GM23248 (cell line): ENCODE results near the gene PRKAR1B. TPM values are rescaled to one million over a fixed set of nuclear protein-coding genes. Genes with fewer than 3 reads are reported as not detected.

Source experiments
- DNase-seq: peaks from one replicate; pipeline ENCODE4 v3.0.0-alpha.2; 2015
- H2AFZ ChIP-seq: fragments of 200-600 bp; sonication (generic); 2 replicates; pipeline ENCODE4 v1.6.1; 2016; ENCODE audit warnings: antibody characterized with exemption
- H3F3A ChIP-seq: fragments of 200-600 bp; sonication (generic); 2 replicates; pipeline ENCODE4 v1.6.1; 2016; ENCODE audit warnings: mild to moderate bottlenecking, antibody characterized with exemption, mixed run types; ENCODE audit not compliant: insufficient read depth
- H3K27ac ChIP-seq: fragments of 200-600 bp; sonication (generic); 2 replicates; pipeline ENCODE4 v1.5.1; 2016; ENCODE audit warnings: mild to moderate bottlenecking
- H3K27me3 ChIP-seq: fragments of 200-600 bp; sonication (generic); replicated peaks from 2 replicates; pipeline ENCODE4 v1.6.1; 2016; ENCODE audit warnings: mild to moderate bottlenecking; ENCODE audit not compliant: insufficient read depth
- H3K36me3 ChIP-seq: fragments of 200-600 bp; sonication (generic); 2 replicates; pipeline ENCODE4 v1.6.1; 2016; ENCODE audit warnings: low read depth, mild to moderate bottlenecking
- H3K4me1 ChIP-seq: fragments of 200-600 bp; sonication (generic); 2 replicates; pipeline ENCODE4 v1.6.1; 2016; ENCODE audit warnings: mild to moderate bottlenecking; ENCODE audit not compliant: insufficient read depth
- H3K4me2 ChIP-seq: fragments of 200-600 bp; sonication (generic); one replicate; pipeline ENCODE4 v1.6.1; 2016; ENCODE audit warnings: mild to moderate bottlenecking; ENCODE audit not compliant: unreplicated experiment
- H3K4me3 ChIP-seq: fragments of 200-600 bp; sonication (generic); 2 replicates; pipeline ENCODE4 v1.5.1; 2016; ENCODE audit warnings: mild to moderate bottlenecking
- H3K79me2 ChIP-seq: fragments of 200-600 bp; sonication (generic); 2 replicates; pipeline ENCODE4 v1.6.1; 2016; ENCODE audit warnings: mild to moderate bottlenecking; ENCODE audit not compliant: insufficient read depth
- H3K9ac ChIP-seq: fragments of 200-600 bp; sonication (generic); 2 replicates; pipeline ENCODE4 v1.6.1; 2016; ENCODE audit warnings: mild to moderate bottlenecking
- H3K9me2 ChIP-seq: fragments of 200-600 bp; sonication (generic); 2 replicates; pipeline ENCODE4 v1.6.1; 2016; ENCODE audit warnings: mixed run types, mild to moderate bottlenecking, moderate library complexity; ENCODE audit not compliant: insufficient read depth
- H3K9me3 ChIP-seq: fragments of 200-600 bp; sonication (generic); one replicate; pipeline ENCODE4 v1.6.1; 2017; ENCODE audit warnings: low read depth
- H4K20me1 ChIP-seq: fragments of 200-600 bp; sonication (generic); 2 replicates; pipeline ENCODE4 v1.6.0; 2016; ENCODE audit not compliant: insufficient read depth
- EZH2 ChIP-seq: fragments of 200-600 bp; sonication (generic); IDR thresholded peaks from 2 replicates; pipeline ENCODE4 v1.6.1; 2018; ENCODE audit warnings: antibody characterized with exemption, mild to moderate bottlenecking; ENCODE audit not compliant: insufficient read depth, poor library complexity, severe bottlenecking
- EZH2phosphoT487 ChIP-seq: fragments of 200-600 bp; sonication (generic); IDR thresholded peaks from 2 replicates; pipeline ENCODE4 v1.6.1; 2018; ENCODE audit warnings: antibody characterized with exemption, moderate library complexity, mild to moderate bottlenecking, low read depth; ENCODE audit not compliant: insufficient read depth
- WGBS, 2 experiments: methylation state at CpG; one replicate each; pipeline ENCODE4 v1.1.6; 2015 to 2017; ENCODE audit warnings: low lambda C conversion rate in 2 of 2, low coverage in 1 of 2; ENCODE audit errors: missing lambda C conversion rate in 2 of 2; 5-methylcytosine and 5-hydroxymethylcytosine counted together
- in situ Hi-C: fragments of 300-500 bp; cut with MboI; formaldehyde crosslinking; loops from 2 replicates; pipeline ENCODE4 v1.15.0; 2020
- polyA plus RNA-seq: library from polyadenylated mRNA; unstranded; fragments of >200 nt; fragmentation: Nextera tagmentation; extraction: Ambion mirVana; gene quantifications from 2 replicates; pipeline ENCODE4 v1.2.1, GENCODE V29; 2016
- total RNA-seq: library from RNA; depleted of rRNA; stranded (reverse); fragments of >200 nt; shearing (Covaris generic); gene quantifications from 2 replicates; pipeline ENCODE4 v1.2.3, GENCODE V29; 2014

Gene PRKAR1B
- total and polyA plus RNA-seq, 2 experiments from 2014 or later: 10.2 to 12.9 TPM

DNA sequence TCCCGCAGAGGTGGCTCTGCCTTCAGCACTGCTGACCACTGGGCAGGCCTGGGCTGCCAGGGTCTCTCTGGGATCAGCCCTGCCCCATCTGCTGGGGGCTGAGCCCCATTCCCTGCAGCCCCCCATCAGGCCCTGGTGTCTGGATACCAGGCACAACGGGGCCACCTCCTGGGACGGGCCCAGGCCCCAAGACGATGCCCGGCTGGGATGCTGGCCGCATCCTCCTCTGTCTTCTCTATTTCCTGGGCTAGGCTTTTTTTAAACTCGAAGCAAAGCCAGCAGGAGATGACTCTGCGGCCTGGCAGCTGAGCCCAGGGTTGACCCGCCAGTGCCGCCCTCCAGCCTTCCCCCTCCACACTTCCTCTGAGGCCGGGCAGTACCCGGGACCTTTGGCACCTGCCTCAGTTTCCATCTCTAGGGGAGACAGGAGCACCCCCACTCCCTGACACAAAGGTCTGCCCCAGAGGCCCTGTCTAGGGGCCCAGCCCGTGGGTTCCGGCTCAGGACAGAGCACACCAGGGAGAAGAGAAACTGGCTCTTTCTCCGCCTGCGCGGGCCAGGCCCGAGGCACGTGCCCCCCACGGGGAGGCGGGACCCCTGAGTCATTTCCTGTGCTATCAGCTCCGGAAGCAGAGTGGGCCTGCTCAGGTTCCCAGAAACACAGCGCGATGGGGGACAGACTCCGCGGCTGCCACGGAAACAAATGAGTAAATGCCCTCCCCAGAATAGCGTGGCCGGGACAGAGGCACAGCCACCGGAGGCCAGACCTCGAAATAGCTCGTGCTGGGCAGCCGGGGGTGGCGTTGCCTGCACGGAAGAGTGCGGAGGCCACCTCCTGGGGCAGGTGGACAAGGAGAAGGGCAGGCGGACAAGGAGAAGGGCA is 122.8 kb downstream of the PRKAR1B start:
- no peaks in the 10 kb centered on the region for H3K36me3 ChIP-seq
- no peaks in the 10 kb centered on the region for H3K9me3 ChIP-seq
- in situ Hi-C loops: no loop called here
- no peak overlapping the region for H2AFZ ChIP-seq
- H3K9ac ChIP-seq: no peak overlapping the region
- H3K4me1 ChIP-seq: no peaks in the 10 kb centered on the region
- no peak overlapping the region for H3K4me3 ChIP-seq
- H3K27me3 ChIP-seq: no peaks in the 10 kb centered on the region
- H3K27ac ChIP-seq: no peak overlapping the region
- no peak overlapping the region for H3K4me2 ChIP-seq
- peak; percentile 18 for DNase-seq
- no peaks in the 10 kb centered on the region for H3K9me2 ChIP-seq
- no peaks in the 10 kb centered on the region for H3F3A ChIP-seq
- H3K79me2 ChIP-seq: no peaks in the 10 kb centered on the region
- H4K20me1 ChIP-seq: no peaks in the 10 kb centered on the region
- WGBS, 2 experiments: 70 to 77% methylated on average over 35 to 37 of the region's 37 CpGs
- TF ChIP-seq EZH2 (no peak), EZH2phosphoT487 (no peak)

GRCh38 chr7:603152-603951 is 123.7 kb downstream of the PRKAR1B start:
- no peak for DNase-seq
- in situ Hi-C loops: no loop called here
- Histone ChIP-seq H3K27ac (no peak overlapping the region), H3K27me3 (no peaks in the 10 kb centered on the region), H3F3A (no peaks in the 10 kb centered on the region), H3K36me3 (no peaks in the 10 kb centered on the region), H3K9me2 (no peaks in the 10 kb centered on the region), H3K4me1 (no peaks in the 10 kb centered on the region), H4K20me1 (no peaks in the 10 kb centered on the region), H3K4me3 (no peak overlapping the region), H3K9me3 (no peaks in the 10 kb centered on the region), H2AFZ (no peak overlapping the region), H3K4me2 (no peak overlapping the region), H3K79me2 (no peaks in the 10 kb centered on the region), H3K9ac (no peak overlapping the region)
- 98 to 99% methylated on average over 9 to 12 of the region's 12 CpGs for WGBS, 2 experiments
- no peak for TF ChIP-seq EZH2phosphoT487

- Histone ChIP-seq H3K27me3 (no peaks in the 10 kb centered on the region), H3K9me2 (no peaks in the 10 kb centered on the region), H3K4me1 (no peaks in the 10 kb centered on the region), H3F3A (no peaks in the 10 kb centered on the region), H3K9me3 (no peaks in the 10 kb centered on the region), H3K4me3 (no peak overlapping the region), H3K4me2 (no peak overlapping the region), H4K20me1 (no peaks in the 10 kb centered on the region), H2AFZ (0 out of 2 replicates have a peak overlapping the region, but pooled peaks have one; percentile 14), H3K27ac (no peak overlapping the region), H3K79me2 (no peaks in the 10 kb centered on the region), H3K9ac (no peak overlapping the region), H3K36me3 (no peaks in the 10 kb centered on the region)
- in situ Hi-C loops: no loop called here
- 65 to 69% methylated on average over 25 to 38 of the region's 38 CpGs for WGBS, 2 experiments
- DNase-seq: peak; percentile 17
- TF ChIP-seq EZH2 (no peak), EZH2phosphoT487 (no peak)
These were observed 124.5 kb downstream of the PRKAR1B start for GRCh38 chr7:602341-603141.
